Measurements from ENCODE around the gene CD22.

- no peak for TF ChIP-seq CTCF (IDR thresholded peaks at IDR 0.05 in 8 of 11, conservative IDR thresholded peaks at IDR 0.05 in 3 of 11)
- no peak for TF ChIP-seq POLR2A (IDR thresholded peaks at IDR 0.05)
- no peak for TF ChIP-seq POLR2AphosphoS5 (IDR thresholded peaks at IDR 0.05)
These were observed 36.3 kb downstream of the CD22 start for GRCh38 chr19:35365303-35365702.
